A673 (cell line): ENCODE results near the gene FTCD. TPM values are rescaled to one million over a fixed set of nuclear protein-coding genes. Genes with fewer than 3 reads are reported as not detected.

Experiments used
- BruUV-seq: library from RNA; stranded (reverse); fragments of 400-500 nt; replicated peaks from 2 replicates; lab custom pipeline; 2021; lab: Mats Ljungman, UMichigan
- CTCF ChIA-PET: fragments of 300-600 bp; sonication (Branson Sonifier 250); formaldehyde crosslinking; loops from one replicate; lab custom pipeline; 2022; ENCODE audit warnings: antibody characterized with exemption; lab: Charles Lee
- POLR2A ChIA-PET: fragments of 300-600 bp; sonication (Branson Sonifier 250); formaldehyde crosslinking; loops from one replicate; lab custom pipeline; 2022; ENCODE audit warnings: antibody characterized with exemption; ENCODE audit not compliant: low non-redundant PET; lab: Charles Lee
- DNase-seq: peaks from one replicate; pipeline ENCODE4 v3.0.0-alpha.2; 2015; ENCODE audit warnings: low spot score
- H3K27ac ChIP-seq: fragments of 200-600 bp; sonication (generic); 2 replicates; pipeline ENCODE4 v1.5.1; 2016; ENCODE audit warnings: mixed run types, low read depth, mild to moderate bottlenecking, mixed read lengths, antibody characterized with exemption, low read length; ENCODE audit not compliant: poor library complexity, severe bottlenecking
- H3K27me3 ChIP-seq: fragments of 200-600 bp; sonication (generic); replicated peaks from 2 replicates; pipeline ENCODE4 v1.6.1; 2017; ENCODE audit warnings: mixed run types, low read depth, mild to moderate bottlenecking, mixed read lengths, antibody characterized with exemption, low read length; ENCODE audit not compliant: insufficient read depth, poor library complexity
- H3K36me3 ChIP-seq: fragments of 200-600 bp; sonication (generic); 2 replicates; pipeline ENCODE4 v1.6.1; 2016; ENCODE audit warnings: mixed run types, mild to moderate bottlenecking, mixed read lengths, antibody characterized with exemption, low read length; ENCODE audit not compliant: insufficient read depth, poor library complexity, severe bottlenecking
- H3K4me1 ChIP-seq: fragments of 200-600 bp; sonication (generic); 2 replicates; pipeline ENCODE4 v1.6.1; 2017; ENCODE audit warnings: mixed run types, mild to moderate bottlenecking, mixed read lengths, antibody characterized with exemption, low read length; ENCODE audit not compliant: insufficient read depth, poor library complexity, severe bottlenecking
- H3K4me3 ChIP-seq: fragments of 200-600 bp; sonication (generic); 2 replicates; pipeline ENCODE4 v1.5.1; 2016; ENCODE audit warnings: low read depth, mixed run types, mild to moderate bottlenecking, mixed read lengths, low read length; ENCODE audit not compliant: poor library complexity, severe bottlenecking
- H3K9me3 ChIP-seq: fragments of 200-600 bp; sonication (generic); 2 replicates; pipeline ENCODE4 v1.6.1; 2016; ENCODE audit warnings: mixed run types, low read depth, mild to moderate bottlenecking, mixed read lengths, antibody characterized with exemption, low read length; ENCODE audit not compliant: poor library complexity, severe bottlenecking
- CTCF ChIP-seq: fragments of 300-800, 200-600 bp; sonication (generic); conservative IDR thresholded peaks from 2 replicates; pipeline ENCODE4 v1.5.1; 2017; ENCODE audit warnings: low read depth, mild to moderate bottlenecking, antibody characterized with exemption, low read length, moderate library complexity, mixed read lengths
- EZH2 ChIP-seq: fragments of 200-600 bp; sonication (generic); IDR thresholded peaks from 2 replicates; pipeline ENCODE4 v1.6.1; 2017; ENCODE audit warnings: borderline replicate concordance, low read depth, mild to moderate bottlenecking, mixed read lengths, antibody characterized with exemption, low read length; ENCODE audit not compliant: poor library complexity, severe bottlenecking
- intact Hi-C: fragments of 100-400 bp; cut with micrococcal nuclease; formaldehyde crosslinking; loops from one replicate; pipeline ENCODE4 v1.10.0; 2022; ENCODE audit not compliant: unreplicated experiment
- total RNA-seq: library from RNA; stranded (reverse); gene quantifications from 2 replicates; pipeline ENCODE4 v1.2.3, GENCODE V29; 2021

FTCD gene
- total RNA-seq, 1 experiment from 2014 or later, result 5.4 TPM

- Histone ChIP-seq H3K36me3 (no peaks in the 10 kb centered on the region), H3K27ac (peak overlapping the region; percentile 53), H3K4me1 (peaks cover 4% of the 10 kb centered on the region), H3K27me3 (no peaks in the 10 kb centered on the region), H3K4me3 (no peak overlapping the region), H3K9me3 (peaks cover 13% of the 10 kb centered on the region)
- POLR2A ChIA-PET, result no interaction called here
- DNase-seq, result no peak
- no TSS peak for BruUV-seq
- TF ChIP-seq EZH2 (no peak), CTCF (no peak)
- intact Hi-C loops, result no loop called here
- CTCF ChIA-PET, result no interaction called here
Observed at GRCh38 chr21:46180778-46181391, 25.5 kb upstream of the FTCD start.

- no peak for DNase-seq
- Histone ChIP-seq H3K4me1 (peaks cover 4% of the 10 kb centered on the region), H3K27me3 (no peaks in the 10 kb centered on the region), H3K4me3 (no peak overlapping the region), H3K9me3 (peaks cover 13% of the 10 kb centered on the region), H3K36me3 (no peaks in the 10 kb centered on the region), H3K27ac (peak overlapping the region; percentile 53)
- intact Hi-C loops, result no loop called here
- ChIA-PET CTCF (no interaction called here), POLR2A (no interaction called here)
- BruUV-seq, result no TSS peak
- TF ChIP-seq EZH2 (no peak), CTCF (no peak)
Observed at GRCh38 chr21:46180079-46180722, 24.8 kb upstream of the FTCD start.

GRCh38 chr21:46179708-46180078, 24.3 kb upstream of the FTCD start:
- ChIA-PET CTCF (no interaction called here), POLR2A (no interaction called here)
- Histone ChIP-seq H3K27ac (no peak overlapping the region), H3K4me1 (peaks cover 4% of the 10 kb centered on the region), H3K36me3 (no peaks in the 10 kb centered on the region), H3K27me3 (no peaks in the 10 kb centered on the region), H3K4me3 (no peak overlapping the region), H3K9me3 (peaks cover 13% of the 10 kb centered on the region)
- TF ChIP-seq EZH2, result no peak
- no peak for TF ChIP-seq CTCF
- BruUV-seq, result no TSS peak
- intact Hi-C loops, result no loop called here
- no peak for DNase-seq
